Neural progenitor cell (in vitro differentiated cells): ENCODE results near the gene LRRC45. TPM values are rescaled to one million over a fixed set of nuclear protein-coding genes. Genes with fewer than 3 reads are reported as not detected.

Experiments
- DNase-seq: peaks from one replicate; pipeline ENCODE4 v3.0.0-alpha.2; 2016; ENCODE audit warnings: low spot score
- H2AFZ ChIP-seq: fragments of 200-600 bp; sonication (generic); replicated peaks from 2 replicates; pipeline ENCODE4 v1.6.1; 2016; ENCODE audit warnings: antibody characterized with exemption
- H3F3A ChIP-seq: fragments of 200-600 bp; sonication (generic); 2 replicates; pipeline ENCODE4 v1.6.1; 2016; ENCODE audit warnings: antibody characterized with exemption, low read depth
- H3K27ac ChIP-seq: fragments of 200-600 bp; sonication (generic); 2 replicates; pipeline ENCODE4 v1.5.1; 2016; ENCODE audit warnings: mild to moderate bottlenecking
- H3K27me3 ChIP-seq: fragments of 200-600 bp; sonication (generic); 2 replicates; pipeline ENCODE4 v1.6.1; 2016; ENCODE audit warnings: mild to moderate bottlenecking, moderate library complexity
- H3K36me3 ChIP-seq: fragments of 200-600 bp; sonication (generic); 2 replicates; pipeline ENCODE4 v1.5.1; 2016
- H3K4me1 ChIP-seq: fragments of 200-600 bp; sonication (generic); 2 replicates; pipeline ENCODE4 v1.6.1; 2016; ENCODE audit warnings: mixed run types
- H3K4me2 ChIP-seq: fragments of 200-600 bp; sonication (generic); 2 replicates; pipeline ENCODE4 v1.6.1; 2016
- H3K4me3 ChIP-seq: fragments of 200-600 bp; sonication (generic); 2 replicates; pipeline ENCODE4 v1.5.1; 2016
- H3K79me2 ChIP-seq: fragments of 200-600 bp; sonication (generic); 2 replicates; pipeline ENCODE4 v1.6.1; 2016; ENCODE audit warnings: low read depth
- H3K9ac ChIP-seq: fragments of 200-600 bp; sonication (generic); 2 replicates; pipeline ENCODE4 v1.6.1; 2016
- H3K9me3 ChIP-seq: fragments of 200-600 bp; sonication (generic); 2 replicates; pipeline ENCODE4 v1.5.1; 2016; ENCODE audit warnings: low read depth
- H4K20me1 ChIP-seq: fragments of 200-600 bp; sonication (generic); 2 replicates; pipeline ENCODE4 v1.6.1; 2016; ENCODE audit warnings: low read depth
- H3K27ac Mint-ChIP-seq: 3 replicates; pipeline ENCODE4 v1.8.0; 2021; ENCODE audit warnings: mixed read lengths
- H3K27me3 Mint-ChIP-seq: 2 replicates; pipeline ENCODE4 v1.8.0; 2022; ENCODE audit warnings: low read depth, mild to moderate bottlenecking, inconsistent platforms, moderate library complexity, mixed read lengths; ENCODE audit not compliant: insufficient read depth
- H3K36me3 Mint-ChIP-seq: 3 replicates; pipeline ENCODE4 v1.8.0; 2021; ENCODE audit warnings: mixed read lengths
- H3K4me1 Mint-ChIP-seq: 3 replicates; pipeline ENCODE4 v1.8.0; 2021; ENCODE audit warnings: mixed read lengths
- H3K4me3 Mint-ChIP-seq: 3 replicates; pipeline ENCODE4 v1.8.0; 2021; ENCODE audit warnings: mild to moderate bottlenecking, moderate library complexity, mixed read lengths
- H3K9me3 Mint-ChIP-seq: 3 replicates; pipeline ENCODE4 v1.8.0; 2020; ENCODE audit warnings: mixed read lengths
- CTCF ChIP-seq: fragments of 200-600 bp; sonication (generic); IDR thresholded peaks from 2 replicates; pipeline ENCODE4 v1.5.1; 2017; ENCODE audit warnings: antibody characterized with exemption, mild to moderate bottlenecking
- EZH2 ChIP-seq: fragments of 200-600 bp; sonication (generic); IDR thresholded peaks from 2 replicates; pipeline ENCODE4 v1.6.1; 2017; ENCODE audit warnings: antibody characterized with exemption, mild to moderate bottlenecking, moderate library complexity
- EZH2phosphoT487 ChIP-seq: fragments of 200-600 bp; sonication (generic); IDR thresholded peaks from 2 replicates; pipeline ENCODE4 v1.6.1; 2017; ENCODE audit warnings: antibody characterized with exemption
- total RNA-seq: library from RNA; depleted of rRNA; stranded (reverse); fragments of >200 nt; gene quantifications from 2 replicates; pipeline ENCODE4 v1.2.3, GENCODE V29; 2015; ENCODE audit warnings: low replicate concordance

The LRRC45 gene
- total RNA-seq, 1 donor from 2014 or later: 15.4 TPM

- no peaks in the 10 kb centered on the region for H3K9me3 Mint-ChIP-seq
- no peak overlapping the region for H3K4me2 ChIP-seq
- H3K27ac ChIP-seq: no peak overlapping the region
- H3K36me3 ChIP-seq: no peaks in the 10 kb centered on the region
- H2AFZ ChIP-seq: no peak overlapping the region
- no peaks in the 10 kb centered on the region for H3K4me1 ChIP-seq
- H3K27ac Mint-ChIP-seq: peak overlapping the region; percentile 21
- no peaks in the 10 kb centered on the region for H3F3A ChIP-seq
- H3K9me3 ChIP-seq: no peaks in the 10 kb centered on the region
- TF ChIP-seq EZH2: no peak
- no peak for TF ChIP-seq CTCF
- no peak for TF ChIP-seq EZH2phosphoT487
- H3K27me3 Mint-ChIP-seq: peaks cover 15% of the 10 kb centered on the region
- H3K36me3 Mint-ChIP-seq: peaks cover 13% of the 10 kb centered on the region
- H3K4me3 Mint-ChIP-seq: no peak overlapping the region
- no peak overlapping the region for H3K4me3 ChIP-seq
- no peak overlapping the region for H3K9ac ChIP-seq
- no peaks in the 10 kb centered on the region for H4K20me1 ChIP-seq
- H3K79me2 ChIP-seq: peaks cover 3% of the 10 kb centered on the region
- no peaks in the 10 kb centered on the region for H3K27me3 ChIP-seq
- H3K4me1 Mint-ChIP-seq: peaks cover 9% of the 10 kb centered on the region
- DNase-seq: no peak
These were observed 39.3 kb upstream of the LRRC45 start for GRCh38 chr17:81983639-81984373.

- Histone ChIP-seq H3F3A (no peaks in the 10 kb centered on the region), H4K20me1 (no peaks in the 10 kb centered on the region), H3K9me3 (no peaks in the 10 kb centered on the region), H3K4me1 (no peaks in the 10 kb centered on the region), H3K36me3 (no peaks in the 10 kb centered on the region), H3K27ac (no peak overlapping the region), H3K9ac (no peak overlapping the region), H3K4me3 (no peak overlapping the region), H3K27me3 (no peaks in the 10 kb centered on the region), H3K4me2 (no peak overlapping the region), H2AFZ (no peak overlapping the region), H3K79me2 (no peaks in the 10 kb centered on the region)
- Mint-ChIP-seq H3K36me3 (peaks cover 12% of the 10 kb centered on the region), H3K9me3 (no peaks in the 10 kb centered on the region), H3K4me1 (peaks cover 2% of the 10 kb centered on the region), H3K27ac (peak overlapping the region; percentile 9), H3K27me3 (peaks cover 13% of the 10 kb centered on the region), H3K4me3 (peak overlapping the region; percentile 2)
- TF ChIP-seq CTCF: no peak
- no peak for TF ChIP-seq EZH2
- TF ChIP-seq EZH2phosphoT487: no peak
- DNase-seq: no peak
These were observed 38.2 kb upstream of the LRRC45 start for GRCh38 chr17:81984773-81985410.

- Histone ChIP-seq H4K20me1 (no peaks in the 10 kb centered on the region), H3K79me2 (peaks cover 4% of the 10 kb centered on the region), H3K4me2 (no peak overlapping the region), H3F3A (peaks cover 8% of the 10 kb centered on the region), H3K9me3 (no peaks in the 10 kb centered on the region), H3K4me3 (no peak overlapping the region), H3K27ac (no peak overlapping the region), H3K36me3 (no peaks in the 10 kb centered on the region), H3K9ac (no peak overlapping the region), H2AFZ (no peak overlapping the region), H3K4me1 (peaks cover 6% of the 10 kb centered on the region), H3K27me3 (no peaks in the 10 kb centered on the region)
- H3K9me3 Mint-ChIP-seq: peaks cover 2% of the 10 kb centered on the region
- H3K27ac Mint-ChIP-seq: peak overlapping the region; percentile 53
- H3K4me3 Mint-ChIP-seq: no peak overlapping the region
- TF ChIP-seq EZH2: no peak
- no peak for TF ChIP-seq CTCF
- no peak for TF ChIP-seq EZH2phosphoT487
- peaks cover 12% of the 10 kb centered on the region for H3K36me3 Mint-ChIP-seq
- DNase-seq: no peak
- H3K27me3 Mint-ChIP-seq: peaks cover 13% of the 10 kb centered on the region
- peaks cover 11% of the 10 kb centered on the region for H3K4me1 Mint-ChIP-seq
These were observed 36.5 kb upstream of the LRRC45 start for GRCh38 chr17:81986606-81987005.
